MCF 10A (cell line): ENCODE results near the gene TPST1. TPM values are rescaled to one million over a fixed set of nuclear protein-coding genes. Genes with fewer than 3 reads are reported as not detected.

ENCODE experiments used
- BruUV-seq: library from RNA; stranded (reverse); fragments of 400-500 nt; replicated peaks from 2 replicates; lab custom pipeline; 2021; lab: Mats Ljungman, UMichigan
- CTCF ChIA-PET: fragments of 300-600 bp; sonication (Branson Sonifier 250); formaldehyde crosslinking; extraction: SDS; loops from one replicate; lab custom pipeline; 2021; ENCODE audit warnings: antibody characterized with exemption, inconsistent platforms; lab: Yijun Ruan, JAX
- POLR2A ChIA-PET: fragments of 300-600, 350-650 bp; sonication (Branson Sonifier 250); formaldehyde crosslinking; extraction: SDS; loops from one replicate; lab custom pipeline; 2020; ENCODE audit warnings: antibody characterized with exemption, inconsistent platforms; lab: Yijun Ruan, JAX
- DNase-seq: peaks from one replicate; pipeline ENCODE4 v3.0.0-alpha.2; 2018; ENCODE audit not compliant: unreplicated experiment
- H3K27ac Mint-ChIP-seq: one replicate; pipeline ENCODE4 v1.8.0; 2022; ENCODE audit warnings: mild to moderate bottlenecking, low read depth, mixed read lengths; ENCODE audit not compliant: unreplicated experiment
- H3K27me3 Mint-ChIP-seq: one replicate; pipeline ENCODE4 v1.8.0; 2022; ENCODE audit warnings: mixed read lengths; ENCODE audit not compliant: insufficient read depth, unreplicated experiment
- H3K36me3 Mint-ChIP-seq: one replicate; pipeline ENCODE4 v1.8.0; 2022; ENCODE audit warnings: mild to moderate bottlenecking, moderate library complexity, mixed read lengths; ENCODE audit not compliant: insufficient read depth, unreplicated experiment
- H3K4me1 Mint-ChIP-seq: one replicate; pipeline ENCODE4 v1.8.0; 2022; ENCODE audit warnings: mixed read lengths; ENCODE audit not compliant: insufficient read depth, unreplicated experiment
- H3K4me3 Mint-ChIP-seq: one replicate; pipeline ENCODE4 v1.8.0; 2022; ENCODE audit warnings: mild to moderate bottlenecking, moderate library complexity, mixed read lengths; ENCODE audit not compliant: unreplicated experiment
- H3K9me3 Mint-ChIP-seq: one replicate; pipeline ENCODE4 v1.8.0; 2022; ENCODE audit warnings: mixed read lengths; ENCODE audit not compliant: unreplicated experiment
- intact Hi-C: fragments of 100-400 bp; cut with micrococcal nuclease; formaldehyde crosslinking; loops from 2 replicates; pipeline ENCODE4 v1.14.1; 2022
- total RNA-seq: library from RNA; stranded (reverse); gene quantifications from 2 replicates; pipeline ENCODE4 v1.2.3, GENCODE V29; 2022
- TF ChIP-seq, protein P1 (sequence below): fragments of 200-600 bp; IDR thresholded peaks from one replicate; pipeline ENCODE4 v1.8.0; 2022; ENCODE audit warnings: antibody characterized with exemption, mild to moderate bottlenecking; ENCODE audit not compliant: unreplicated experiment

Gene TPST1
- total RNA-seq, 1 experiment from 2014 or later = 3.2 TPM

DNA sequence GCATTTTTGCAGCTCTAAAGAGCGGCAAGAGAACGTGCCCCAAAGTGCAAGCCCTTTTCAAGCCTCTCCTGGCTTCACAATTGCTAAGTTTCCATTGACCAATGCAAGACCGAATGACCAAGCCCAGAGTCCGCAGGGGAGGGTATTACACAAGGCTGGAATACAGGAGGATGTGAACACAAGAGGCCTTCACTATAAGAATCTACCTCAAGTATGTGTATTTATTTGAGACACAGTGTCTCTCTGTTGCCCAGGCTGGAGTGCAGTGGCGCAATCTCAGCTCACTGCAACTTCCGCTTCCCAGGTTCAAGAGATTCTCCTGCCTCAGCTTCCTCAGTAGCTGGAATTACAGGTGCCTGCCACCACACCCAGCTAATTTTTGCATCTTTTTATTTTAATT is 22.2 kb upstream of the TPST1 start:
- intact Hi-C loops = no loop called here
- no peak for DNase-seq
- Mint-ChIP-seq H3K4me1 (no peaks in the 10 kb centered on the region), H3K27me3 (no peaks in the 10 kb centered on the region), H3K4me3 (no peak overlapping the region), H3K36me3 (no peaks in the 10 kb centered on the region), H3K9me3 (no peaks in the 10 kb centered on the region), H3K27ac (no peak overlapping the region)
- CTCF ChIA-PET = interaction anchor here (0.6 to 0.7 kb wide), 2 partner anchors 11 to 311 kb away, joined by 3 to 5 read pairs; no protein-coding TSS in a partner anchor
- POLR2A ChIA-PET = interaction anchor here (0.6 kb wide), 1 partner anchor 75 kb away, joined by 3 read pairs; no protein-coding TSS in a partner anchor
- TF ChIP-seq, protein P1, sequence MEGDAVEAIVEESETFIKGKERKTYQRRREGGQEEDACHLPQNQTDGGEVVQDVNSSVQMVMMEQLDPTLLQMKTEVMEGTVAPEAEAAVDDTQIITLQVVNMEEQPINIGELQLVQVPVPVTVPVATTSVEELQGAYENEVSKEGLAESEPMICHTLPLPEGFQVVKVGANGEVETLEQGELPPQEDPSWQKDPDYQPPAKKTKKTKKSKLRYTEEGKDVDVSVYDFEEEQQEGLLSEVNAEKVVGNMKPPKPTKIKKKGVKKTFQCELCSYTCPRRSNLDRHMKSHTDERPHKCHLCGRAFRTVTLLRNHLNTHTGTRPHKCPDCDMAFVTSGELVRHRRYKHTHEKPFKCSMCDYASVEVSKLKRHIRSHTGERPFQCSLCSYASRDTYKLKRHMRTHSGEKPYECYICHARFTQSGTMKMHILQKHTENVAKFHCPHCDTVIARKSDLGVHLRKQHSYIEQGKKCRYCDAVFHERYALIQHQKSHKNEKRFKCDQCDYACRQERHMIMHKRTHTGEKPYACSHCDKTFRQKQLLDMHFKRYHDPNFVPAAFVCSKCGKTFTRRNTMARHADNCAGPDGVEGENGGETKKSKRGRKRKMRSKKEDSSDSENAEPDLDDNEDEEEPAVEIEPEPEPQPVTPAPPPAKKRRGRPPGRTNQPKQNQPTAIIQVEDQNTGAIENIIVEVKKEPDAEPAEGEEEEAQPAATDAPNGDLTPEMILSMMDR = no peak
- no TSS peak for BruUV-seq

DNA sequence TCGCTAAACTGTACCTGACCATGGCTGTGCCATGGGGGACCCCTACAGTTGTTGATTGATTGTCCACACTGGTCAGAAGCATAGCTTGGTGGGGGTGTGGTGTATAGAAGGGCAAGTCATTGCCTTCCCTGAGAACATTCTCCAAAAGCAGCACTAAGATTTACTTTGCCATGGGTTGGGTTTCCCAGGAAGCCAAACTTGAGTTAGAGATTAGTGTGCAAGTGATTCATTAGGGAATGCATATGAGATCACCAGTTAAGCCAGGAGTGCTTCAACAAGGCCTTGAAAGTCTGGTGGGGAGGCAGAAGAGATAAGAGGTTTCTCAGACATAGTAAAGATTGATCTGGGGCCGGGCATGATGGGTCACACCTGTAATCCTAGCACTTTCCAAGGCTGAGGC is 21.4 kb upstream of the TPST1 start:
- BruUV-seq = no TSS peak
- Mint-ChIP-seq H3K36me3 (no peaks in the 10 kb centered on the region), H3K4me3 (no peak overlapping the region), H3K9me3 (no peaks in the 10 kb centered on the region), H3K4me1 (no peaks in the 10 kb centered on the region), H3K27ac (no peak overlapping the region), H3K27me3 (no peaks in the 10 kb centered on the region)
- POLR2A ChIA-PET = no interaction called here
- TF ChIP-seq, protein P1 = no peak
- no peak for DNase-seq
- intact Hi-C loops = no loop called here
- CTCF ChIA-PET = no interaction called here

DNA sequence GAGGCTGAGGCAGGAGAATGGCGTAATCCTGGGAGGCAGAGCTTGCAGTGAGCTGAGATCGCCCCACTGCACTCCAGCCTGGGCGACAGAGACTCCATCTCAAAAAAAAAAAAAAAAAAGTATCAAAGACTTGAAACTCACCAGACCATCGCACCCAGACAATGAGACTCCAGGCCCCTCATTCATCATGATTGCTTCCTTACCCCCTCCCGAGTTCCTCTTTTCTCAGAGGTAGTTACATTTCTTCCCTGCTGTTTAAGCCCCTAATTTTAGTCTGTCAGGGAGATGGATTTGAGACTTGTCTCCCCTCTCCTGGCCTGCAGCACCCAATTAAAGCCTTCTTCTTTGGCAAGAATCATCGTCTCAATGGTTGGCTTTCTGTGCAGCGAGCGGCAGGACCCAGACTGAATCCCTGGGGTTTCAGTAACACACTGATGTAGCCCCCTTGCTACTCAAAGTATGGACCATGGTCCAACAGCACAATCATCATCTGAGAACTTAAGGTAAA is 19.4 kb upstream of the TPST1 start:
- H3K4me3 Mint-ChIP-seq = no peak overlapping the region
- no peaks in the 10 kb centered on the region for H3K27me3 Mint-ChIP-seq
- ChIA-PET POLR2A (no interaction called here), CTCF (interaction anchor here (0.6 kb wide), 1 partner anchor 113 kb away, joined by 3 read pairs; no protein-coding TSS in a partner anchor)
- DNase-seq = no peak
- H3K4me1 Mint-ChIP-seq = no peaks in the 10 kb centered on the region
- intact Hi-C loops = no loop called here
- TF ChIP-seq, protein P1 = no peak
- no TSS peak for BruUV-seq
- H3K36me3 Mint-ChIP-seq = no peaks in the 10 kb centered on the region
- no peaks in the 10 kb centered on the region for H3K9me3 Mint-ChIP-seq
- H3K27ac Mint-ChIP-seq = no peak overlapping the region

DNA sequence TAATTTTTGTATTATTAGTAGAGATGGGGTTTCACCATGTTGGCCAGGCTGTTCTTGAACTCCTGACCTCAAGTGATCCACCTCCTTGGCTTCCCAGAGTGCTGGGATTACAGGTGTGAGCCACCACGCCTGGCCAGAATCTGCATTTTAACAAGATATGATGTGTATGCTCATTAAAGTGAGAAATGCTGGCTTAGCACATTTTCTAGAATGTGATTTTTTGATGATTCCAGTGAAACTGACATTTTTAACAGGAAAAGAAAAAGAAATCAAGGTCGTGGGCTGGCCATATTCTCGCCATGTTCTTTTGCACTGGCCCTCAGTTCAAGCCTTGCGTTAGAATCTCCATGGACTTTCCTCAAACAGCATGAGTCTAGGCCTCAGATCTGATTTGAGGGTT is 18.1 kb upstream of the TPST1 start:
- ChIA-PET POLR2A (no interaction called here), CTCF (interaction anchor here (0.6 to 0.9 kb wide), 3 partner anchors 17 to 64 kb away, joined by 3 to 4 read pairs (median 3); no protein-coding TSS in a partner anchor)
- H3K4me3 Mint-ChIP-seq = no peak overlapping the region
- H3K27ac Mint-ChIP-seq = no peak overlapping the region
- intact Hi-C loops = no loop called here
- no peaks in the 10 kb centered on the region for H3K4me1 Mint-ChIP-seq
- no peaks in the 10 kb centered on the region for H3K9me3 Mint-ChIP-seq
- no peak for DNase-seq
- H3K36me3 Mint-ChIP-seq = no peaks in the 10 kb centered on the region
- BruUV-seq = no TSS peak
- H3K27me3 Mint-ChIP-seq = no peaks in the 10 kb centered on the region
- TF ChIP-seq, protein P1 = no peak
